Heart right ventricle (tissue), 16 donors: Measurements from ENCODE around the gene KIRREL1. TPM values are rescaled to one million over a fixed set of nuclear protein-coding genes. Genes with fewer than 3 reads are reported as not detected.

Source experiments
- ATAC-seq, 8 donors: fragments of 200-7000 bp; cut with Tn5 transposase; one replicate each; pipeline ENCODE4 v1.9.1; 2020; ENCODE audit warnings: mild to moderate bottlenecking in 8 of 8, moderate library complexity in 8 of 8, moderate number of reproducible peaks in 1 of 8
- DNase-seq, 2 donors: peaks; one replicate each; pipeline ENCODE4 v3.0.0-alpha.2; 2020
- H3K27ac ChIP-seq, 10 donors: fragments of 200-600 bp; sonication (generic) in 2 of 10; one replicate each; pipeline versions ENCODE4 v1.5.0 to v1.8.0; 2020 to 2022; ENCODE audit warnings: mild to moderate bottlenecking in 3 of 10
- H3K27me3 ChIP-seq, 7 donors: fragments of 200-600 bp; one replicate each; pipeline ENCODE4 v1.8.0; 2021 to 2022; ENCODE audit warnings: mild to moderate bottlenecking in 2 of 7
- H3K36me3 ChIP-seq, 9 donors: fragments of 200-600 bp; sonication (generic) in 1 of 9; one replicate each; pipeline versions ENCODE4 v1.5.0 to v1.8.0; 2020 to 2022; ENCODE audit warnings: mild to moderate bottlenecking in 2 of 9
- H3K4me1 ChIP-seq, 9 donors: fragments of 200-600 bp; sonication (generic) in 1 of 9; one replicate each; pipeline versions ENCODE4 v1.5.0 to v1.8.0; 2020 to 2022; ENCODE audit warnings: mild to moderate bottlenecking in 4 of 9
- H3K4me3 ChIP-seq, 10 donors: fragments of 200-600 bp; sonication (generic) in 2 of 10; one replicate each; pipeline versions ENCODE4 v1.5.0 to v1.8.0; 2020 to 2022; ENCODE audit warnings: mild to moderate bottlenecking in 7 of 10, moderate library complexity in 2 of 10
- H3K9me3 ChIP-seq, 11 donors: fragments of 200-600 bp in 10 of 11; sonication (generic) in 2 of 11; one replicate each; pipeline versions ENCODE4 v1.5.0 to v1.8.0; 2013 to 2022; ENCODE audit warnings: mild to moderate bottlenecking in 2 of 11, control low read depth in 1 of 11, moderate library complexity in 1 of 11
- WGBS, 2 donors: extraction: QIAGEN DNeasy Blood & Tissue Kit; methylation state at CpG; one replicate each; pipeline ENCODE4 v1.1.7; 2013; ENCODE audit warnings: inconsistent platforms in 1 of 2; 5-methylcytosine and 5-hydroxymethylcytosine counted together
- intact Hi-C, 10 donors: fragments of 100-400 bp; cut with DNase I; formaldehyde crosslinking; loops; one replicate each; pipeline versions ENCODE4 v1.11.1 to v1.14.2; 2022
- polyA plus RNA-seq, 2 donors: library from polyadenylated mRNA; stranded (reverse); fragments of 200-250 nt; gene quantifications; one replicate each; pipeline ENCODE4 v1.2.3, GENCODE V29; 2013
- total RNA-seq, 10 donors: library from RNA; stranded (reverse); fragmentation: NEBNext Ultra II Directional in 3 of 10; extraction: Animal tissue kit (Norgen Biotek cat#: 25700) in 3 of 10; gene quantifications; one replicate each; pipeline versions ENCODE4 v1.2.1 to v1.2.4, GENCODE V29; 2021 to 2023
- TF ChIP-seq, protein P1 (sequence below), 9 donors: fragments of 200-600 bp; sonication (generic) in 2 of 9; IDR thresholded peaks; one replicate each; pipeline versions ENCODE4 v1.5.0 to v1.8.0; 2021 to 2022; ENCODE audit warnings: antibody characterized with exemption in 9 of 9, mild to moderate bottlenecking in 5 of 9, moderate library complexity in 1 of 9
- donor health status: Arrhythmogenic right ventricular cardiomyopathy.
- donor health status: ischemic (EF 13 %, LVEDD 7.1; RV severe dilation, severe dysfunction).
- donor health status: healthy with polysubstance abuse.
- donor health status: DM: no; HTN: yes; CAD: no.
- donor health status: DM: no; HTN: no; CAD: no.
- donor health status: ischemic (EF 25% LVEDD 6.9; RV normal size, moderate dysfunction).
- donor health status: ischemic (EF 25% LVEDD 5.7; RV mildly dilated, moderate dysfunction).
- donor health status: healthy.
- donor health status: DM: yes; HTN: yes; CAD: no.
- donor health status: Ischemic cardiomyopathy.
- donor health status: ischemic (EF 35%, LVEDD 5.7; RV mildly dilated, moderate dysfunction).
- donor health status: nonischemic (EF 11% LVEDD 7.7; RV severe dilation, severe dysfunction).
- donor health status: DM: yes; HTN: yes; CAD: no.
- donor health status: PGD.
- donor health status: ischemic (EF 29% LVEDD 5.4; RV normal size, mild dysfunction).
- donor health status: nonischemic (EF 23%, LVEDD 6.1; RV moderate dilation, normal function).

KIRREL1 gene
- total and polyA plus RNA-seq, 12 donors: 4.1 to 14.7 (median 7.4) TPM

DNA sequence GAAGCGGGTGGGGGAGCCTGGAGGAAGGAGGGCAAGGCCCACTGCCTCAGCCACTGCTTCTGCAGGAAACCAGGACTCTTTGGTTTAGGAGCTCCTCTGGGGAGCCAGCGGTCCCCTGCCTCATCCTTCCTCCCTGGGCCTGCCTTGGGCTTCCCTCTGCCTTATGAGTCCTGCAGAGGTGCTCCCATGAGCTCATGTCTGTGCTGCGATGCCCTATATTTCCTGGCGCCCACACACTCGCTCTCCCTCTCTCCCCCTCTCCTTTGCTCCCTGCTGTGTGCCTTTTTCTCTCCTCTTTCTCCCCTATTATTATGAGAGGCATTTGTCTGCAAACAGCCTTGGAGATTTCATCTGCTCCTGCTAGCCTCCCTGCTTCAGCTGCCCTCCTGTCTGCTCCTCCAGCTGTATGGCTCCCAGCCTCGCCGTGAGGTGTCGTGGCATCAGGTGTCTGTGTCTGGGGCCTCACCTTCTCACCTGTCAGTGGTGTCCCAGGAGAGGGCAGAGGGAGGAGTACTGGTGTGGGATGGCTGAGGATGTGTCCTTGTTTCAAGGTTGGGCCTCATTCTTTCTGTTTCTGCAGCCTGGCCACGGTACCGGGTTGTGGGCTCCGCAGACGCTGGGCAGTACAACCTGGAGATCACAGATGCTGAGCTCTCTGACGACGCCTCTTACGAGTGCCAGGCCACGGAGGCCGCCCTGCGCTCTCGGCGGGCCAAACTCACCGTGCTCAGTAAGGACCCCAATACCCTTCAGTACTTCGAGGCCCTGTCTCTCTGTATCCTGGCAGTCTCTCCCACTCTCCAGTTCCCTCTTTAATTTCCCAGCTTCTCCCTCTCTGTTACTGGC is 84.2 kb downstream of the KIRREL1 start:
- intact Hi-C loops: no loop called here
- no peak overlapping the region for H3K27ac ChIP-seq
- H3K9me3 ChIP-seq: no peaks in the 10 kb centered on the region
- no peaks in the 10 kb centered on the region for H3K27me3 ChIP-seq
- H3K4me3 ChIP-seq: no peak overlapping the region
- TF ChIP-seq, protein P1, sequence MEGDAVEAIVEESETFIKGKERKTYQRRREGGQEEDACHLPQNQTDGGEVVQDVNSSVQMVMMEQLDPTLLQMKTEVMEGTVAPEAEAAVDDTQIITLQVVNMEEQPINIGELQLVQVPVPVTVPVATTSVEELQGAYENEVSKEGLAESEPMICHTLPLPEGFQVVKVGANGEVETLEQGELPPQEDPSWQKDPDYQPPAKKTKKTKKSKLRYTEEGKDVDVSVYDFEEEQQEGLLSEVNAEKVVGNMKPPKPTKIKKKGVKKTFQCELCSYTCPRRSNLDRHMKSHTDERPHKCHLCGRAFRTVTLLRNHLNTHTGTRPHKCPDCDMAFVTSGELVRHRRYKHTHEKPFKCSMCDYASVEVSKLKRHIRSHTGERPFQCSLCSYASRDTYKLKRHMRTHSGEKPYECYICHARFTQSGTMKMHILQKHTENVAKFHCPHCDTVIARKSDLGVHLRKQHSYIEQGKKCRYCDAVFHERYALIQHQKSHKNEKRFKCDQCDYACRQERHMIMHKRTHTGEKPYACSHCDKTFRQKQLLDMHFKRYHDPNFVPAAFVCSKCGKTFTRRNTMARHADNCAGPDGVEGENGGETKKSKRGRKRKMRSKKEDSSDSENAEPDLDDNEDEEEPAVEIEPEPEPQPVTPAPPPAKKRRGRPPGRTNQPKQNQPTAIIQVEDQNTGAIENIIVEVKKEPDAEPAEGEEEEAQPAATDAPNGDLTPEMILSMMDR (IDR thresholded peaks at IDR 0.05): no peak
- WGBS, 2 donors: 91% methylated on average over 21 to 22 of the region's 22 CpGs
- H3K36me3 ChIP-seq: peaks cover 0 to 64% (median 0%) of the 10 kb centered on the region in 9 donors
- no peak for DNase-seq
- H3K4me1 ChIP-seq: no peaks in the 10 kb centered on the region
- ATAC-seq: peak in 1 of 8 donors; percentile 23

DNA sequence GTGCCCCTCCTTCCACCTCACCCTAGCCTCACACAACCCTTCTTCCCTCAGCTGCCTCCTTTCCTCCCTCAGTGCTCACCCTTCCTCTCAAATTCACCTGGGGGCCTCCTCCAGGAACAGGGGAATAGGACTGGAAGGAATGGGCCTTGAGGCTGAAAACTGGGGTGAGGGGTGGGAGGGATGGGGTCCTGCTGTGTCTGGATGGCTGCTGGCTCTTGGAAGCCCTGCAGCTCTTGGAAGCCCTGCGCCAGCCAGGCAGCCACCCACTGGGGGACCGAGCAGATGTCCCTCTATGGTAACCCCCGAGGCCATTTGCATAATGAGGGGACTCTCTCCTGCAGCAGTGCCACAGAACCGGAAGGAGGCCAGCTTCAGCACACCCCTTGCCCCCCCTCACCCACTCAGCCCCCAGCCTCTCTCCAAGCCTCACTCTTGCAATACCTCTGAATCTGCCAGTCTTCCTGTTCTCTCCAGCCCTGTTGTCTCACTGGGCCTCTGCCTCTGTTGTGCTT is 85.2 kb downstream of the KIRREL1 start:
- Histone ChIP-seq H3K27me3 (no peaks in the 10 kb centered on the region), H3K4me1 (no peaks in the 10 kb centered on the region), H3K9me3 (no peaks in the 10 kb centered on the region), H3K36me3 (peaks cover 0 to 69% (median 0%) of the 10 kb centered on the region in 9 donors), H3K27ac (no peak overlapping the region), H3K4me3 (no peak overlapping the region)
- no peak for DNase-seq
- 80 to 87% methylated on average over 4 of the region's 4 CpGs for WGBS, 2 donors
- intact Hi-C loops: no loop called here
- TF ChIP-seq, protein P1 (IDR thresholded peaks at IDR 0.05): no peak
- no peak for ATAC-seq

DNA sequence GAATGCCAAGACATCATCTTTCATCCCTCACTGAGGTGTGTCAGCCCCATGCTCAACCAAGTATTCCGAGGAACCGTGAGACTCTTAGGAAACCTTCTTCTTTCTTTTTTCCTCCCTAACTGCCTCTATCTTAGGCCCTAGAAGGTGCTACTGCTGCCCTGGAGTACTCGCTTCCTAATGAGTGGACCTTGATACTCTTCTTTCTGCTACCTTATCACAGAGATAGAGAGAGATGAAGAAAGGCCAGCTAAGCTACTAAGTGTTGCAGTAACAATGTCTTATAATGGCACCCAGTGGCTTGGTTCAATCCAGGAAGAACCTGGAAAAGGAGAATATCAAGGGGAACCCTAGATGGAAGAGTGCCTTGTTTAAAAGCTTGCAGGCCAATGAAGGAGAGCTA is 86.6 kb downstream of the KIRREL1 start:
- TF ChIP-seq, protein P1 (IDR thresholded peaks at IDR 0.05): no peak
- ATAC-seq (no peak), DNase-seq (no peak)
- Histone ChIP-seq H3K9me3 (no peaks in the 10 kb centered on the region), H3K27me3 (no peaks in the 10 kb centered on the region), H3K36me3 (peaks cover 0 to 72% (median 5%) of the 10 kb centered on the region in 9 donors), H3K4me3 (no peak overlapping the region), H3K27ac (no peak overlapping the region), H3K4me1 (no peaks in the 10 kb centered on the region)
- 89 to 95% methylated on average over 3 of the region's 3 CpGs for WGBS, 2 donors
- intact Hi-C loops: loop anchor here in 2 of 10 donors (5.0 to 10.0 kb wide), 2 partner anchors 37 to 85 kb away; partner anchors contain the start of gene KIRREL1 (in 1 of the 2)

DNA sequence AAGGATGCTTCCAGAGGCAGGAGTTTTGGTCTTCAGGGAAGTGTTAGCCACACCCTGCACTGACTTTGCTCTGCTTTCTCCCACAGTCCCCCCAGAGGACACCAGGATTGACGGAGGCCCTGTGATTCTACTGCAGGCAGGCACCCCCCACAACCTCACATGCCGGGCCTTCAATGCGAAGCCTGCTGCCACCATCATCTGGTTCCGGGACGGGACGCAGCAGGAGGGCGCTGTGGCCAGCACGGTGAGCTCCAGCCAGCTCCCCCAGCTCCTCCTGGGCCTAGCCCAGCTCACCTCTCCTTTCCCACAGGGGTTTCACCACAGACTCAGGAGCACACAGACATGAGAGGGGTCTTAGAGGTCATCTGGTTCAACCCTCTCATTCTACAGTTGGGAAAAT is 90.9 kb downstream of the KIRREL1 start:
- Histone ChIP-seq H3K27ac (no peak overlapping the region), H3K4me3 (no peak overlapping the region), H3K27me3 (no peaks in the 10 kb centered on the region), H3K4me1 (no peaks in the 10 kb centered on the region), H3K9me3 (no peaks in the 10 kb centered on the region), H3K36me3 (peaks cover 0 to 89% (median 7%) of the 10 kb centered on the region in 9 donors)
- intact Hi-C loops: loop anchor here in 2 of 10 donors (5.0 to 10.0 kb wide), 2 partner anchors 33 to 90 kb away; partner anchors contain the start of gene KIRREL1 (in 1 of the 2)
- 87 to 92% methylated on average over 8 of the region's 8 CpGs for WGBS, 2 donors
- DNase-seq (no peak), ATAC-seq (no peak)
- TF ChIP-seq, protein P1 (IDR thresholded peaks at IDR 0.05): no peak
